HG02588 (cell line): ENCODE measurements around the gene UMAD1.
A peak's percentile ranks its signal among the peaks of the same experiment; 100 is the strongest.

Experiments
- ATAC-seq: cut with Tn5 transposase; IDR thresholded peaks from one replicate; pipeline ENCODE4 v1.9.1; 2021; ENCODE audit warnings: mild to moderate bottlenecking, moderate library complexity; ENCODE audit not compliant: unreplicated experiment

The UMAD1 gene

GRCh38 chr7:7761974-7762779 is 121.6 kb downstream of the UMAD1 start:
- ATAC-seq, result peak; percentile 52

GRCh38 chr7:7764520-7765396 is 124.2 kb downstream of the UMAD1 start:
- ATAC-seq, result no peak

- peak; percentile 69 for ATAC-seq
Measured at GRCh38 chr7:7765422-7765821, 124.9 kb downstream of the UMAD1 start.

GRCh38 chr7:7766671-7767070 is 126.1 kb downstream of the UMAD1 start:
- no peak for ATAC-seq

- no peak for ATAC-seq
Measured at GRCh38 chr7:7768977-7769709, 128.6 kb downstream of the UMAD1 start.

- ATAC-seq, result no peak
Measured at GRCh38 chr7:7769710-7770627, 129.4 kb downstream of the UMAD1 start.

GRCh38 chr7:7771452-7771851 is 130.9 kb downstream of the UMAD1 start:
- no peak for ATAC-seq

GRCh38 chr7:7772397-7772821 is 131.9 kb downstream of the UMAD1 start:
- ATAC-seq, result peak; percentile 44

GRCh38 chr7:7773334-7774309 is 133.1 kb downstream of the UMAD1 start:
- ATAC-seq, result peak; percentile 59

- no peak for ATAC-seq
Measured at GRCh38 chr7:7779888-7780287, 139.3 kb downstream of the UMAD1 start.

- ATAC-seq, result no peak
Measured at GRCh38 chr7:7783001-7783400, 142.4 kb downstream of the UMAD1 start.

GRCh38 chr7:7785344-7785973 is 144.9 kb downstream of the UMAD1 start:
- ATAC-seq, result no peak

- no peak for ATAC-seq
Measured at GRCh38 chr7:7786595-7786994, 146.0 kb downstream of the UMAD1 start.

- peak; percentile 83 for ATAC-seq
Measured at GRCh38 chr7:7789551-7789988, 149.0 kb downstream of the UMAD1 start.

GRCh38 chr7:7790041-7790741 is 149.6 kb downstream of the UMAD1 start:
- ATAC-seq, result no peak

GRCh38 chr7:7791523-7791922 is 151.0 kb downstream of the UMAD1 start:
- no peak for ATAC-seq

GRCh38 chr7:7792056-7792455 is 151.5 kb downstream of the UMAD1 start:
- ATAC-seq, result no peak

GRCh38 chr7:7793249-7793648 is 152.7 kb downstream of the UMAD1 start:
- no peak for ATAC-seq
